ENCODE data around the gene SLC2A13.

- TF ChIP-seq, protein P1, sequence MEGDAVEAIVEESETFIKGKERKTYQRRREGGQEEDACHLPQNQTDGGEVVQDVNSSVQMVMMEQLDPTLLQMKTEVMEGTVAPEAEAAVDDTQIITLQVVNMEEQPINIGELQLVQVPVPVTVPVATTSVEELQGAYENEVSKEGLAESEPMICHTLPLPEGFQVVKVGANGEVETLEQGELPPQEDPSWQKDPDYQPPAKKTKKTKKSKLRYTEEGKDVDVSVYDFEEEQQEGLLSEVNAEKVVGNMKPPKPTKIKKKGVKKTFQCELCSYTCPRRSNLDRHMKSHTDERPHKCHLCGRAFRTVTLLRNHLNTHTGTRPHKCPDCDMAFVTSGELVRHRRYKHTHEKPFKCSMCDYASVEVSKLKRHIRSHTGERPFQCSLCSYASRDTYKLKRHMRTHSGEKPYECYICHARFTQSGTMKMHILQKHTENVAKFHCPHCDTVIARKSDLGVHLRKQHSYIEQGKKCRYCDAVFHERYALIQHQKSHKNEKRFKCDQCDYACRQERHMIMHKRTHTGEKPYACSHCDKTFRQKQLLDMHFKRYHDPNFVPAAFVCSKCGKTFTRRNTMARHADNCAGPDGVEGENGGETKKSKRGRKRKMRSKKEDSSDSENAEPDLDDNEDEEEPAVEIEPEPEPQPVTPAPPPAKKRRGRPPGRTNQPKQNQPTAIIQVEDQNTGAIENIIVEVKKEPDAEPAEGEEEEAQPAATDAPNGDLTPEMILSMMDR (IDR thresholded peaks at IDR 0.05), result no peak
- TF ChIP-seq POLR2A (IDR thresholded peaks at IDR 0.05), result no peak
Measured at GRCh38 chr12:39975374-39975918, 130.4 kb downstream of the SLC2A13 start.

All from testis (tissue), 2 donors.